Spinal cord (tissue), 10 donors: Measurements from ENCODE around the gene COPS2. TPM values are rescaled to one million over a fixed set of nuclear protein-coding genes. Genes with fewer than 3 reads are reported as not detected.

Experiments
- DNase-seq, 6 donors: peaks; one replicate each; pipeline versions ENCODE4 v3.0.0 to v3.0.0-alpha.2; 2013 to 2015; ENCODE audit warnings: low spot score in 6 of 6, low read depth in 4 of 6
- H3K27ac ChIP-seq: one replicate; pipeline ENCODE4 v1.5.1; 2013; ENCODE audit warnings: low read depth, low read length, control low read depth
- H3K27me3 ChIP-seq: one replicate; pipeline ENCODE4 v1.6.1; 2013; ENCODE audit warnings: low read length; ENCODE audit not compliant: control insufficient read depth, insufficient read depth
- H3K36me3 ChIP-seq: one replicate; pipeline ENCODE4 v1.6.1; 2013; ENCODE audit warnings: low read length; ENCODE audit not compliant: control insufficient read depth, insufficient read depth
- H3K4me1 ChIP-seq: one replicate; pipeline ENCODE4 v1.6.1; 2013; ENCODE audit warnings: low read length; ENCODE audit not compliant: control insufficient read depth, insufficient read depth
- H3K4me3 ChIP-seq: one replicate; pipeline ENCODE4 v1.5.1; 2013; ENCODE audit warnings: low read depth, low read length, control low read depth
- H3K9me3 ChIP-seq: one replicate; pipeline ENCODE4 v1.6.1; 2013; ENCODE audit warnings: low read length; ENCODE audit not compliant: control insufficient read depth, insufficient read depth
- WGBS: methylation state at CpG from one replicate; pipeline ENCODE4 v1.1.5; 2013; ENCODE audit warnings: missing lambda C conversion rate; ENCODE audit not compliant: insufficient coverage; 5-methylcytosine and 5-hydroxymethylcytosine counted together
- polyA plus RNA-seq, 2 donors: library from polyadenylated mRNA; unstranded; fragments of 120-200 nt; gene quantifications; one replicate each; pipeline ENCODE4 v1.2.1, GENCODE V29; 2013; ENCODE audit not compliant: insufficient read length in 2 of 2
- total RNA-seq, 2 donors: library from RNA; depleted of rRNA in 1 of 2; stranded (reverse); fragments of 120-200 nt in 1 of 2; fragments of >200 nt in 1 of 2; gene quantifications; one replicate each; pipeline versions ENCODE4 v1.2.3 to v1.2.4, GENCODE V29; 2013 to 2014
- donor health status: healthy.

COPS2 gene
- total and polyA plus RNA-seq, 4 donors = 58.9 to 111 (median 76.5) TPM

DNA sequence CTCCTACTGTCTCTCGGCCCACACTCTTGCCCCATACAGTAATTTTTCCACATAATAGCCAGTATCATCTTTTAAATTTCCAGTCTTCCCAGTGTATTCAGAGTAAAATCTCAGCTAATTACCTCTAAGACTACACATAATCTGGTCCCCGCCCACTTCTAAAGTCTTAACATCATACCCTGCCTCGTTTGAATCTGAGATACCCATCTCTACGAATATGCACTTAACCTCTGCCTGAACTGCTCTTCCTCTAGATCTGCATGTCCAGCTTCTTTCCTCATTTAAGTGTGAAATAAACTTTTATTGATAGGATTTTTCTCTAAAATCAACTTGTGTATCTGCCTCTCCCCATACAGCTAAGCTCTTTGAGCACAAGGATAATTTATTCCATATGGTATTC, 34.6 kb downstream of the COPS2 start:
- no peak for DNase-seq
- H3K4me3 ChIP-seq = no peak overlapping the region
- 100% methylated on average over 2 of the region's 4 CpGs for WGBS
- H3K9me3 ChIP-seq = no peaks in the 10 kb centered on the region
- no peaks in the 10 kb centered on the region for H3K4me1 ChIP-seq
- H3K36me3 ChIP-seq = no peaks in the 10 kb centered on the region
- no peaks in the 10 kb centered on the region for H3K27me3 ChIP-seq
- no peak overlapping the region for H3K27ac ChIP-seq

DNA sequence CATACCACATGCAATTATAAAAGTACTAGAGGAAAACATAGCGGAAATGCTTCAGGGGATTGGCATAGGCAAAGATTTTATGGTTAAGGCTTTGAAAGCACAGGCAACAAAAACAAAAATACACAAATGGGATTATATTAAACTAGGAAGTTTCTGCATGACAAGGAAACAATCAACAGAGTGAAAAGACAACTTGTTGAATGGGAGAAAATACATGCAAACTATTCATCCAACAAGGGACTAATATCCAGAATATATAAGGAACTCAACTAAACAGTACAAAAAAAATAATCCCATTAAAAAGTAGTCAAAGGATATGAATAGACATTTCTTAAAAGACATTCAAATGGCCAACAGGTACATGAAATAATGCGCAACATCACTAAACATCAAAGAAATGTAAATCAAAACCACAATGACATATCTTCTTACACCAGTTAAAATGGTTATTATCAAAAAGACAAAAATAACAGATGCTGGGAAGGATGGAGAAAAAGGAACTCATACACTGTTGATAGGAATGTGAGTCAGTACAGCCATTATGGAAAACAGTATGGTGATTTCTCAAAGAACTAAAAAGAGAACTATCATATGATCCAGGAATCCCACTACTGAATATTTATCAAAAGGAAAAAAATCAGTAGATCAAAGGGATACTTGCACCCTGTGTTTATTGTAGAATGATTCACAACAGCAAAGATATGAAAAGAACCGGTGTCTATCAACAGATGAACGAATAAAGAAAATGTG, 39.1 kb downstream of the COPS2 start:
- Histone ChIP-seq H3K36me3 (no peaks in the 10 kb centered on the region), H3K4me3 (no peak overlapping the region), H3K9me3 (peaks cover 8% of the 10 kb centered on the region), H3K4me1 (no peaks in the 10 kb centered on the region), H3K27ac (no peak overlapping the region), H3K27me3 (no peaks in the 10 kb centered on the region)
- no peak for DNase-seq
- WGBS = no CpG with 5 or more reads among the region's 4 CpGs

DNA sequence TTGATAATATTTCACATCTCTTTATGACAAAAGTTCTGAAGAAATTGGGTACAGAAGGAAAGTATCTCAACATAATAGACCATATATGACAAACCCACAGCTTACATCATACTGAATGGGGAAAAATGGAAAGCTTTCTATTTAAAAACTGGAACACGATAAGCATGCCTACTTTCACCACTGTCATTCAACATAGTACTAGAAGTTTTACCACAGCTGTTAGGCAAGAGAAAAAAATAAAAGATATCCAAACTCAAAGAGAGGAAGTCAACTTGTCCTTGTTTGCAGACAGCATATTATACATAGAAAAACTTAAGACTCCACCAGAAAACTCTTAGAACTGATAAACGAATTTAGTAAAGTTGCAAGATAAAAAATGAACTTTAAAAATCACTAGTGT, 40.3 kb downstream of the COPS2 start:
- Histone ChIP-seq H3K27ac (no peak overlapping the region), H3K4me3 (no peak overlapping the region), H3K9me3 (peaks cover 8% of the 10 kb centered on the region), H3K27me3 (no peaks in the 10 kb centered on the region), H3K4me1 (no peaks in the 10 kb centered on the region), H3K36me3 (peaks cover 10% of the 10 kb centered on the region)
- no peak for DNase-seq
- WGBS = no CpG with 5 or more reads among the region's 2 CpGs

DNA sequence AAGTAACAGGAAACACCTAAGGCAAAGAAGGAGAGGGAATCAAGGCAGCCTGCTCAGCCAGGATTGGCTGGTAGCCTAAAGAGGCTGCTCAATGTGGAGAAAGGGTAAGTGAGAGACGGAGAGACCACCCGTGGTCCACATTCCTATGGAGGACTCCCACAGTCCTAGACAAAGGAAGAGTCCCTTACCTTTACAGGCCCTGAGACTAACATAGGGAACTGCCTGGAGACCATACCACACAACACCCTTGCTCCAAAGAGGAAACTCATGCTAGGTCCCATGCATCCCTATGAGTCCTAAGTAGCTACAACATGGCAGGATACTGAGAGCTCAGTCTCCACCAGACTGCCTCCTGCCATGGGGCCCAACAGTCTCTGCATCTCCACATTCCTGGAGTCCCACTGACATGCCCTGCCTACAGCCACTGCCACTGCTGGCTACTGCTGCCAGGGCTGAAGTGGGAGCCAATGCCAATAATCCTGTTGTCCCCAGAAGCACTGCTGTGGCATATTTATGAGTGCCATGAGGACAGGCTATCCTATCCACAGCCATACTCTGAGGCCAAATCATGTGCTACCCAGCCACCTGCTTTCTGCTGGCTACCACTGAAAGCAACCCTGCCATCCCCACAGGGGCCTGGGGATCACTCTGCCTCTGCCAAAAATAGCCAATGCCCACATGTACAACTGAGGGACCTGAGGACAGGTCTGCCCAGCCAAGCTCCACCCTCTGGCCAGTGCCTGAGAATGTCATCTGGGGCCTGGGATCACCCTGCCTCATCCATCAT, 45.0 kb downstream of the COPS2 start:
- H3K9me3 ChIP-seq = peaks cover 8% of the 10 kb centered on the region
- H3K4me3 ChIP-seq = no peak overlapping the region
- no peak for DNase-seq
- no peaks in the 10 kb centered on the region for H3K4me1 ChIP-seq
- H3K27me3 ChIP-seq = no peaks in the 10 kb centered on the region
- no CpG with 5 or more reads among the region's 2 CpGs for WGBS
- peaks cover 10% of the 10 kb centered on the region for H3K36me3 ChIP-seq
- no peak overlapping the region for H3K27ac ChIP-seq

DNA sequence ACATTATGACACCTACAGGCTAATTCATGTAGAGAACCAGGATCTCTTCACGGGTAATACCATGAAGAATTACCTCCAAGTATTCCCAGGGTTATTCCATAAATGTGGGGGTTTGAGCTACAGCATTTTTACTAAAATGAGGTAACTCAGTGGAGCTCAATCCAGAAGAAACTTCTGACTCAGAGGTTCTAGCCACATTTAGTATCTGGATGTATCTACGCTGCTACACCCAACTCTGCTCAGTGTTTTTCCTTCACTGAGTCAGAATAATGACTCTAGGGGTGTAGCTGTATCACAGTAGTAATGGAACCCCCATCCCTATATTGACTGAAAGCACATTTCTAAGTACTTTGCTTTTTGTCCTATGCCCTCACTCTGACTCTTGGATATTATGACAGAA, 52.4 kb downstream of the COPS2 start:
- H3K9me3 ChIP-seq = no peaks in the 10 kb centered on the region
- no peaks in the 10 kb centered on the region for H3K27me3 ChIP-seq
- WGBS = no CpG with 5 or more reads among the region's 2 CpGs
- no peaks in the 10 kb centered on the region for H3K36me3 ChIP-seq
- H3K4me1 ChIP-seq = no peaks in the 10 kb centered on the region
- DNase-seq = no peak
- no peak overlapping the region for H3K4me3 ChIP-seq
- no peak overlapping the region for H3K27ac ChIP-seq

DNA sequence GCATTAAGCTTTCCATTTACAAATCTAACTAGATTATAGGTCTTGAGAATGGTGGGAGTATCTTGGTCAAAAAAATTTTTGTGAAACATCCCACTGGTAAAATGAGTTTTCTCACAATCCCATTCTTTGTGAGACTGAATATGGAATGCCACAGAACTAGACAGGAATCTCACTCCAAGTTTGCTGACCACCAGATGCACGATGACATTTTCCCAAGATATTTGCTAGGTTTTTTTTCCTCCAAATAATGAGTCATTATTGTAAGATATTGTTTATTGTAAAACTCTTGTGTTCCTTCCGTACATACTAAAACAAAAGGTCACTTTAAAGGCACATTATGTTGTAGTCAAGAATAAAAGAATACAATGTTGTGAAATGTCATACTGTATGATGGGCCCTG, 53.9 kb downstream of the COPS2 start:
- Histone ChIP-seq H3K4me1 (no peaks in the 10 kb centered on the region), H3K27me3 (no peaks in the 10 kb centered on the region), H3K9me3 (no peaks in the 10 kb centered on the region), H3K4me3 (no peak overlapping the region), H3K36me3 (no peaks in the 10 kb centered on the region), H3K27ac (peak overlapping the region; percentile 67)
- WGBS = no CpG with 5 or more reads among the region's 2 CpGs
- no peak for DNase-seq

DNA sequence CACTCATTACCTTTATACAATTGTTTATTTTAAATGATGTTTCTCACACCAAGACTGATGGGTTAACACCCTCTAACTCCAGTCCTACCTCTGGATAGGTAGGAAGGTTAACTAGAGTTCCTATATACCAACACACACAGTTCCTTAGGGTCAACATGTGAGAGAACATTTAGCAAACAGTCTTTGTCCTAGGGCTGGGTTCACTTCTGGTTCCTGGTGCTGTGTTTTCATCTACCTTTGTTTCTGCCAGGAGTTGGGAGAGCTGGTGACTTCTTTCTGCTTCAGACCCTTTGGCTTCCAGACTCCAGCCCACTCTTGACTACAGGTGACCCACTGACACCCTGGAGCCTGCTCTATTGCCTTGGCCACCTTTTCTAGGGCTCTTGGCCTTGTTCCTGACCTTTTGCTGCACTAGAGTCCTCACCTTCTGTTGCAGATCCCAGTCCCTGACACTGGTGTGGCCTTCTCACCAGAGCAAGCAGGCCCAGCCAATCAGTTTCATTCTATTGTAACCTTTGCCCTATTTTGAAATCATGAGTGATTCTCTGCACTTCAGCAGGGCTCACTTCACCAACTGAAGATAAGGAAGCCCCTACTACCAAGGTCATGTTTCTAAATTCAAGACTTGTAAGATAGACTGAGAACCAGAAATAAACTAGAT, 59.2 kb downstream of the COPS2 start:
- no peaks in the 10 kb centered on the region for H3K9me3 ChIP-seq
- H3K4me1 ChIP-seq = no peaks in the 10 kb centered on the region
- no peaks in the 10 kb centered on the region for H3K27me3 ChIP-seq
- DNase-seq = no peak
- H3K27ac ChIP-seq = no peak overlapping the region
- no peaks in the 10 kb centered on the region for H3K36me3 ChIP-seq
- H3K4me3 ChIP-seq = no peak overlapping the region

DNA sequence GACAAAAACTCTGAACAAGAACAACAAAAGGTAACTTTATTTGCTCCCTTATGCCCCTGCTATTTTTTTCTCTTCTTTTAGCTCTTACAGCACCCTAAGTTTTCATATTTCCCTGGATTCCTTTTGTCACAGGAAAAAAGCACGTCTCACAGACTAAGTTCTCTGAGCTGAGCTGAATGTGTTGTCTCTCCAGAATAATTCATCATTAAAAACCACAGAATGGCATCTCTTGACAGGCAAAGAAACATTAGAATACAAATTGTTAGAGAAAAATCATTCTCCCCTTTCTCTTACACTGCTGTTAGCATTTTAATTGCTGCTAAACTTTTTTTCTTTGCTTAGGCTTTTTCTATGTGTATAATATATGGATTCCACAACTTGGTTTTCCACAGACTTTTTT, 60.5 kb downstream of the COPS2 start:
- no CpG with 5 or more reads among the region's 1 CpG for WGBS
- Histone ChIP-seq H3K9me3 (no peaks in the 10 kb centered on the region), H3K4me1 (peaks cover 1% of the 10 kb centered on the region), H3K36me3 (no peaks in the 10 kb centered on the region), H3K27me3 (no peaks in the 10 kb centered on the region), H3K4me3 (no peak overlapping the region), H3K27ac (no peak overlapping the region)
- DNase-seq = peak in 1 of 6 donors; percentile 26

DNA sequence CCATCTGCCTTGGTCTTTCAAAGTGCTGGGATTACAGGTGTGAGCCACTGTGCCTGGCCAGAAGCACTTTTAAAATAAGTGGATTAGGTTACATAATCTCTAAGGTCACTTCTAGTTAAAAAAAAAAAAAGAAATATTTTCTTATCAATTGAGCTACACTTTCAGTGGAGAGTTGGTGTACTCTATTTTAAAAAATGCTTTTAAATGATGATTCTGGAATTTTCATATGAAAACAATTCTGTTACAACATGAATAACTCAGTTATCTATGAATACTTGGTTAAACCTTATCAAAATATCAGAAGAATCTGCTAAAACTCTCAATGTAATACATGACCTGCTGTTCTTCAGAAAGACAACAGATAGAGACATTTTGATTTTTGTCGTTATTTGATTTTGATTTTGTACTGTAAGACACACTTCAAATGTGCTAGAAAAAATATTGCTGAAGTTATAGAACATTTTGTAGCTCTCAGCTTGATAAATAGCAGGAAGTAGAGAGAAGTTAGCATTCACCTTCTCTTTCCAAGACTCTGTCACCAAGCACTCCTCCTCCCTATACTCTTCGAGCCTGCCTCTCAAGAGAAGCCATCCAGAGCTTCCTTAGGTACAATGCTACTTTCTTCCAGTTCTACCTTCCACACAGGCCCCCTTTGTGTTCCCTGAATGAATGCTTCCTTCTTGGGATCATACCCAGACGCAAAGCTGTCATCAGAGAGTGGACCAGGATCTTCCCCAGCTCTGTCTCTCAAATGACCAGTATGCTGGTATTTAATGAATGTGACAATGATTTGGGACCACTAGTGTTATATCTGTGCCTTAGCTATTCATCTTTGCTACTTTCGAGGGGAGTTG, 61.9 kb downstream of the COPS2 start:
- 68% methylated on average over 2 of the region's 4 CpGs for WGBS

More for the DNA sequence above, 61.9 kb downstream of the COPS2 start:
- DNase-seq = no peak
- Histone ChIP-seq H3K4me1 (peaks cover 6% of the 10 kb centered on the region), H3K4me3 (no peak overlapping the region), H3K27me3 (no peaks in the 10 kb centered on the region), H3K27ac (no peak overlapping the region), H3K9me3 (no peaks in the 10 kb centered on the region), H3K36me3 (no peaks in the 10 kb centered on the region)
